Memory B cell (primary cell): Measurements from ENCODE around the gene TRIM73.
"Not testable (repeated sequence)": the region's sequence is repeated elsewhere in the genome, so short reads cannot be mapped to it uniquely, and the experiment has no call there.

Experiments
- ATAC-seq: fragments of 150-1000 bp; cut with Tn5 transposase; 2 replicates; pipeline ENCODE4 v1.10.0; 2021; ENCODE audit warnings: low read depth, mild to moderate bottlenecking, moderate library complexity
- DNase-seq, 2 donors: peaks; one replicate each; pipeline ENCODE4 v3.0.0; 2022; ENCODE audit warnings: low spot score in 2 of 2
- H3K27ac Mint-ChIP-seq: one replicate; pipeline ENCODE4 v1.8.0; 2022; ENCODE audit warnings: mild to moderate bottlenecking, moderate library complexity, mixed read lengths
- H3K27me3 Mint-ChIP-seq: one replicate; pipeline ENCODE4 v1.8.0; 2022; ENCODE audit warnings: mixed read lengths
- H3K36me3 Mint-ChIP-seq: one replicate; pipeline ENCODE4 v1.8.0; 2022; ENCODE audit warnings: mild to moderate bottlenecking, mixed read lengths
- H3K4me1 Mint-ChIP-seq: one replicate; pipeline ENCODE4 v1.8.0; 2022; ENCODE audit warnings: mixed read lengths
- H3K4me3 Mint-ChIP-seq: one replicate; pipeline ENCODE4 v1.8.0; 2022; ENCODE audit warnings: mild to moderate bottlenecking, moderate library complexity, mixed read lengths
- H3K9me3 Mint-ChIP-seq: one replicate; pipeline ENCODE4 v1.8.0; 2022; ENCODE audit warnings: mixed read lengths

TRIM73 gene

GRCh38 chr7:75404663-75405062 lies 9.2 kb downstream of the TRIM73 start:
- H3K36me3 Mint-ChIP-seq, H3K27me3 Mint-ChIP-seq, H3K27ac Mint-ChIP-seq, DNase-seq, H3K4me3 Mint-ChIP-seq, H3K9me3 Mint-ChIP-seq, ATAC-seq, H3K4me1 Mint-ChIP-seq: not testable (repeated sequence)

- not testable (repeated sequence) for DNase-seq, H3K4me1 Mint-ChIP-seq, H3K27me3 Mint-ChIP-seq, H3K27ac Mint-ChIP-seq, H3K9me3 Mint-ChIP-seq, H3K36me3 Mint-ChIP-seq
- ATAC-seq: peak; percentile 95
- H3K4me3 Mint-ChIP-seq: peak overlapping the region; percentile 73
These were observed 14.7 kb downstream of the TRIM73 start for GRCh38 chr7:75409880-75410822.

- H3K9me3 Mint-ChIP-seq, H3K4me3 Mint-ChIP-seq, H3K27ac Mint-ChIP-seq, DNase-seq, H3K4me1 Mint-ChIP-seq, H3K36me3 Mint-ChIP-seq, H3K27me3 Mint-ChIP-seq: not testable (repeated sequence)
- ATAC-seq: peak; percentile 11
These were observed 15.4 kb downstream of the TRIM73 start for GRCh38 chr7:75410823-75411173.

GRCh38 chr7:75414204-75414603 lies 18.8 kb downstream of the TRIM73 start:
- not testable (repeated sequence) for DNase-seq, H3K27me3 Mint-ChIP-seq, H3K4me1 Mint-ChIP-seq, H3K27ac Mint-ChIP-seq, ATAC-seq, H3K4me3 Mint-ChIP-seq, H3K9me3 Mint-ChIP-seq, H3K36me3 Mint-ChIP-seq

GRCh38 chr7:75414708-75415427 lies 19.4 kb downstream of the TRIM73 start:
- not testable (repeated sequence) for H3K4me3 Mint-ChIP-seq, H3K27ac Mint-ChIP-seq, H3K4me1 Mint-ChIP-seq, H3K27me3 Mint-ChIP-seq, DNase-seq, ATAC-seq, H3K9me3 Mint-ChIP-seq, H3K36me3 Mint-ChIP-seq

- not testable (repeated sequence) for ATAC-seq
These were observed 20.0 kb downstream of the TRIM73 start for GRCh38 chr7:75415428-75415817.

GRCh38 chr7:75415829-75416373 lies 20.5 kb downstream of the TRIM73 start:
- not testable (repeated sequence) for ATAC-seq, DNase-seq, H3K36me3 Mint-ChIP-seq, H3K27me3 Mint-ChIP-seq, H3K27ac Mint-ChIP-seq, H3K9me3 Mint-ChIP-seq, H3K4me1 Mint-ChIP-seq, H3K4me3 Mint-ChIP-seq

More at GRCh38 chr7:75415428-75415817, 20.0 kb downstream of the TRIM73 start:
- H3K9me3 Mint-ChIP-seq, H3K4me1 Mint-ChIP-seq, H3K4me3 Mint-ChIP-seq, H3K36me3 Mint-ChIP-seq, DNase-seq, H3K27me3 Mint-ChIP-seq, H3K27ac Mint-ChIP-seq: not testable (repeated sequence)

GRCh38 chr7:75416787-75417186 lies 21.4 kb downstream of the TRIM73 start:
- not testable (repeated sequence) for H3K4me1 Mint-ChIP-seq, H3K36me3 Mint-ChIP-seq, H3K9me3 Mint-ChIP-seq, H3K27ac Mint-ChIP-seq, H3K27me3 Mint-ChIP-seq, H3K4me3 Mint-ChIP-seq, ATAC-seq, DNase-seq

- not testable (repeated sequence) for H3K4me1 Mint-ChIP-seq, H3K4me3 Mint-ChIP-seq, ATAC-seq, H3K27ac Mint-ChIP-seq, H3K36me3 Mint-ChIP-seq, DNase-seq, H3K9me3 Mint-ChIP-seq, H3K27me3 Mint-ChIP-seq
These were observed 22.9 kb downstream of the TRIM73 start for GRCh38 chr7:75418292-75418858.

- H3K27ac Mint-ChIP-seq, H3K27me3 Mint-ChIP-seq, H3K4me3 Mint-ChIP-seq, DNase-seq, H3K36me3 Mint-ChIP-seq, H3K4me1 Mint-ChIP-seq, H3K9me3 Mint-ChIP-seq, ATAC-seq: not testable (repeated sequence)
These were observed 23.8 kb downstream of the TRIM73 start for GRCh38 chr7:75419210-75419609.

- not testable (repeated sequence) for H3K4me3 Mint-ChIP-seq, DNase-seq, H3K27ac Mint-ChIP-seq, H3K4me1 Mint-ChIP-seq, H3K36me3 Mint-ChIP-seq, H3K9me3 Mint-ChIP-seq, H3K27me3 Mint-ChIP-seq, ATAC-seq
These were observed 24.3 kb downstream of the TRIM73 start for GRCh38 chr7:75419693-75420092.

GRCh38 chr7:75420152-75420551 lies 24.7 kb downstream of the TRIM73 start:
- not testable (repeated sequence) for H3K4me1 Mint-ChIP-seq, ATAC-seq, H3K36me3 Mint-ChIP-seq

GRCh38 chr7:75421798-75422710 lies 26.6 kb downstream of the TRIM73 start:
- H3K27ac Mint-ChIP-seq, H3K27me3 Mint-ChIP-seq, H3K9me3 Mint-ChIP-seq, H3K4me1 Mint-ChIP-seq, H3K36me3 Mint-ChIP-seq, H3K4me3 Mint-ChIP-seq, ATAC-seq, DNase-seq: not testable (repeated sequence)

More at GRCh38 chr7:75420152-75420551, 24.7 kb downstream of the TRIM73 start:
- not testable (repeated sequence) for H3K9me3 Mint-ChIP-seq, H3K4me3 Mint-ChIP-seq, H3K27ac Mint-ChIP-seq, DNase-seq, H3K27me3 Mint-ChIP-seq
